ENCODE measurements around the gene TTF1. TPM values are rescaled to one million over a fixed set of nuclear protein-coding genes. Genes with fewer than 3 reads are reported as not detected.

The TTF1 gene
- total RNA-seq, 1 experiment from 2014 or later = 26.9 TPM

- no peaks in the 10 kb centered on the region for H3K79me2 ChIP-seq (ENCODE audit: insufficient read depth, low read length)
- H3K14ac ChIP-seq (ENCODE audit: insufficient read depth, low read length) = no peak overlapping the region
- peak; percentile 92 for TF ChIP-seq CTCF (conservative IDR thresholded peaks at IDR 0.05)
- peaks cover 14% of the 10 kb centered on the region for H3K23me2 ChIP-seq (ENCODE audit: insufficient read length, low read depth, low read length, poor library complexity, severe bottlenecking)
- no peak overlapping the region for H3T11ph ChIP-seq (ENCODE audit: low read length)
- Mint-ChIP-seq H3K27me3 (ENCODE audit: low read depth) (peaks cover 50% of the 10 kb centered on the region), H3K27ac (no peak overlapping the region), H3K36me3 (ENCODE audit: insufficient read depth in 1 of 3, low read depth in 3 of 3) (no peaks in the 10 kb centered on the region; a peak in 1 of 7 replicates), H3K9me3 (no peaks in the 10 kb centered on the region; a peak in 1 of 5 replicates), H3K4me1 (peaks cover 35 to 46% of the 10 kb centered on the region in 2 experiments), H3K4me3 (peak overlapping the region; percentile 57 to 82)
- WGBS (ENCODE audit: extremely low coverage, insufficient read length, low lambda C conversion rate) = no CpG with 5 or more reads among the region's 20 CpGs
- H3K4ac ChIP-seq (ENCODE audit: low read depth, low read length) = no peak overlapping the region
- H3K27ac ChIP-seq (ENCODE audit: insufficient read length, low read depth, low read length) = no peak overlapping the region
- peak overlapping the region; percentile 63 for H3K4me2 ChIP-seq (ENCODE audit: insufficient read depth, insufficient read length, low read length)
- no peaks in the 10 kb centered on the region; the same call in 1 of the 2 replicates for H3K27me3 ChIP-seq (ENCODE audit: insufficient read depth, low read length)
- H2BK5ac ChIP-seq (ENCODE audit: insufficient read length, low read length) = no peak overlapping the region
- no peaks in the 10 kb centered on the region for H3K79me1 ChIP-seq (ENCODE audit: insufficient read depth, low read depth, low read length, poor library complexity, severe bottlenecking)
- H2BK120ac ChIP-seq (ENCODE audit: low read depth, low read length, poor library complexity, severe bottlenecking) = no peak overlapping the region
- DNase-seq = peak; percentile 91
- H3K18ac ChIP-seq (ENCODE audit: insufficient read length, low read depth, low read length) = no peak overlapping the region
- no peak overlapping the region for H4K8ac ChIP-seq (replicated peaks; ENCODE audit: insufficient read length, low read depth, low read length)
- no peaks in the 10 kb centered on the region for H4K20me1 ChIP-seq (ENCODE audit: control insufficient read depth, insufficient read depth, insufficient read length)
- no peaks in the 10 kb centered on the region for H3K9me3 ChIP-seq (ENCODE audit: control insufficient read depth, low read depth, low read length)
- no peak overlapping the region for H2AK5ac ChIP-seq (ENCODE audit: insufficient read length, low read length)
- no peak overlapping the region for H3K56ac ChIP-seq (ENCODE audit: insufficient read length, low read depth, low read length)
- no peak overlapping the region for H2BK20ac ChIP-seq (ENCODE audit: low read depth, low read length, poor library complexity, severe bottlenecking)
- no peak overlapping the region for H3K9ac ChIP-seq (ENCODE audit: extremely low read depth, insufficient read length, low read length)
- no peaks in the 10 kb centered on the region for H3K4me1 ChIP-seq (ENCODE audit: insufficient read depth, low read length)
- no peak overlapping the region for H2AFZ ChIP-seq (ENCODE audit: low read length)
- H3K23ac ChIP-seq (ENCODE audit: insufficient read length, low read depth, low read length) = no peak overlapping the region
- H2BK15ac ChIP-seq (ENCODE audit: low read depth, low read length) = no peak overlapping the region
- H2BK12ac ChIP-seq (ENCODE audit: insufficient read length, low read depth, low read length) = no peak overlapping the region
- H4K5ac ChIP-seq (ENCODE audit: insufficient read length, low read depth, low read length) = no peak overlapping the region
- no peak overlapping the region for H4K91ac ChIP-seq (ENCODE audit: insufficient read length, low read depth, low read length)
Observed at GRCh38 chr9:132411091-132411508, 4.5 kb upstream of the TTF1 start.
